Right renal pelvis (tissue), 4 donors: Measurements from ENCODE around the gene FOXD4L5. TPM values are rescaled to one million over a fixed set of nuclear protein-coding genes. Genes with fewer than 3 reads are reported as not detected.
"Not testable (repeated sequence)": the region's sequence is repeated elsewhere in the genome, so short reads cannot be mapped to it uniquely, and the experiment has no call there.

ENCODE experiments used
- DNase-seq, 4 donors: peaks; one replicate each; pipeline ENCODE4 v3.0.0-alpha.2; 2013; ENCODE audit warnings: low read depth in 4 of 4, low spot score in 3 of 4, missing footprints in 1 of 4
- polyA plus RNA-seq, 4 donors: library from polyadenylated mRNA; unstranded; fragments of 120-200 nt; gene quantifications; one replicate each; pipeline ENCODE4 v1.2.1, GENCODE V29; 2013; ENCODE audit not compliant: insufficient read length in 4 of 4

Gene FOXD4L5
- under 1 TPM; 0.07 to 0.37 (median 0.19) TPM for polyA plus RNA-seq

- DNase-seq, result not testable (repeated sequence)
These were observed at the start of gene FOXD4L5 for GRCh38 chr9:65285109-65285508. Gene FOXD4L5, minus strand, starts transcription at chr9:65285209. Its CDS starts 832 bp downstream, at chr9:65284377.

DNA sequence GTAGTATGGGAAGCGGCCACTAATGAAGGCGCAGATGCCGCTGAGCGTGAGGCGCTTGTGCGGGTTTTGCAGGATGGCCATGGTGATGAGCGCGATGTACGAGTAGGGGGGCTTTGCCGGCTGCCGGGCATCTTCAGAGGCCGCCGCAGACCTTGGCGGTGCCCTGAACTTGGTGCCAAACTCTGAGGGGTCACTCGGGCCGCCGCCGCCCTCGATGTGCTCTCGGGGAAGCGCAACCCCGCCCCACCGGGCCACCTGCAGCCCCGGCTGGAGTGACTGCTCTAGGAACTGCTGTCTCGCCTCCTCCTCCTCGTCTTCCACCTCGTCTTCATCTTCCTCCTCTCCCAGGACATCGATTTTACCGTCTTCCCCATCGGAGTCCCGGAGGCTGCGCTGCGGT lies 1.1 kb downstream of the FOXD4L5 start:
- not testable (repeated sequence) for DNase-seq

- not testable (repeated sequence) for DNase-seq
These were observed 2.0 kb downstream of the FOXD4L5 start for GRCh38 chr9:65282976-65283375.
